SK-N-SH treated with all-trans-retinoic acid at 6 μM for 48 hours (cell line): Measurements from ENCODE around the gene BRF1.

Experiments
- ARNTL ChIP-seq: fragments of 450-650 bp; formaldehyde crosslinking; IDR thresholded peaks from 2 replicates; pipeline ENCODE4 v1.5.0; 2020; ENCODE audit warnings: low read depth, mild to moderate bottlenecking, moderate library complexity, borderline replicate concordance
- BACH2 ChIP-seq: fragments of 250-450 bp; sonication (Bioruptor Pico); IDR thresholded peaks from 2 replicates; pipeline ENCODE4 v1.9.0; 2021; ENCODE audit warnings: mild to moderate bottlenecking, borderline replicate concordance
- ISL1 ChIP-seq: fragments of 250-450 bp; sonication (Bioruptor Pico); IDR thresholded peaks from 2 replicates; pipeline ENCODE4 v2.1.2; 2022; ENCODE audit warnings: mild to moderate bottlenecking, moderate library complexity
- OSR1 ChIP-seq: fragments of 250-450 bp; sonication (Bioruptor Pico); IDR thresholded peaks from 2 replicates; pipeline ENCODE4 v1.8.0; 2022; ENCODE audit warnings: moderate library complexity, mild to moderate bottlenecking, inconsistent platforms
- RARB ChIP-seq: fragments of 250-450 bp; sonication (Bioruptor Pico); IDR thresholded peaks from 2 replicates; pipeline ENCODE4 v1.8.0; 2021; ENCODE audit warnings: mild to moderate bottlenecking, moderate library complexity
- TCF4 ChIP-seq: fragments of 250-450 bp; sonication (Bioruptor Pico); IDR thresholded peaks from 2 replicates; pipeline ENCODE4 v1.8.0; 2021; ENCODE audit warnings: mild to moderate bottlenecking, moderate library complexity, borderline replicate concordance
- ZFP3 ChIP-seq: fragments of 250-450 bp; sonication (Bioruptor Pico); IDR thresholded peaks from 2 replicates; pipeline ENCODE4 v1.5.0; 2020; ENCODE audit warnings: mild to moderate bottlenecking, moderate library complexity
- ZFP30 ChIP-seq: fragments of 450-650 bp; formaldehyde crosslinking; IDR thresholded peaks from 2 replicates; pipeline ENCODE4 v1.5.0; 2022; ENCODE audit warnings: mild to moderate bottlenecking, moderate library complexity
- ZNF565 ChIP-seq: fragments of 450-650 bp; formaldehyde crosslinking; conservative IDR thresholded peaks from 2 replicates; pipeline ENCODE4 v1.5.0; 2020; ENCODE audit warnings: low read depth, mild to moderate bottlenecking, moderate library complexity
- TF ChIP-seq, protein P1 (sequence below): fragments of 250-450 bp; sonication (Bioruptor Pico); IDR thresholded peaks from 2 replicates; pipeline ENCODE4 v1.8.0; 2020; ENCODE audit warnings: mild to moderate bottlenecking, moderate library complexity, borderline replicate concordance
- TF ChIP-seq, protein P2 (sequence below): fragments of 250-450 bp; sonication (Bioruptor Pico); IDR thresholded peaks from 2 replicates; pipeline ENCODE4 v1.8.0; 2021; ENCODE audit warnings: low read depth, mild to moderate bottlenecking, moderate library complexity, borderline replicate concordance
- TF ChIP-seq, protein P3 (sequence below): fragments of 250-450 bp; sonication (Bioruptor Pico); IDR thresholded peaks from 2 replicates; pipeline ENCODE4 v1.5.1; 2021; ENCODE audit warnings: mild to moderate bottlenecking, moderate library complexity

DNA sequence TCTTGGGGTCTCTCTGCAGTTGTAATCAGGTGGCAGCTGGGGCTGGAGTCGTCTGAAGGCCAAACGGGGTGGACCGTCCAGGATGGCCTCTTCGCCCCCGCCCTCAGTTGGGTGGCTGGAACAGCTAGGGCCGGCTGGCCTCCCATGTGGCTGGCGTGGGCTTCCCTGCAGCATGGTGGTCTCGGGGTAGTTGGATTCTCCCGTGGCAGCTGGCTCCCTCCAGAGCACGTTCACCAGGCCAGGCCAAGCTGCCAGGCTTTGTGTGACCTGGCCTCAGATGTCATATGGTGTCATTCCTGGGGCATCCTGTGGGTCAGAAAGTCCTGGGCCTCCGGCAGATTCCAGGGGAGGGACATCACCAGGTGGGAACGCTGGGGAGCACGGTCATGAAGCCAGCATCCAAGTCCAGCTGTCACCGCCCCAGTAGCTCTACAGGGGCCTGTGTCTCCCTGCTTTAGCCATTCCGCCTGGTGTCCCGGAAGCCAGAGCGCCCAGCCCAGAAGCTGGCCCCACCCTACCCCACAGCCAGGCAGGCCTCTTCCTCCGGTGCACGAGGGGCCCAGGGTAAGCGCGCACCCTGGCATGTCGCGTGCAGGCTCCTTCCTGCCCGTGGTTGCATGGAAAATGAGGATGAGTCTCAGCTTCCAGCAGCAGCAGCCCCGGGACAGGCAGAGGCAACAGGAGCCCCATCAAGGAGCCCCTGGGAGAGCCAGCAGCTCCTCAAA lies 118.3 kb downstream of the BRF1 start:
- TF ChIP-seq RARB (no peak), ISL1 (CRISPR knock-in tag) (no peak), ZNF565 (no peak), OSR1 (CRISPR knock-in tag) (no peak), ZFP3 (CRISPR knock-in tag) (no peak), TCF4 (CRISPR knock-in tag) (no peak), ZFP30 (no peak), ARNTL (CRISPR knock-in tag) (no peak), BACH2 (CRISPR knock-in tag) (no peak)
- TF ChIP-seq, protein P1, sequence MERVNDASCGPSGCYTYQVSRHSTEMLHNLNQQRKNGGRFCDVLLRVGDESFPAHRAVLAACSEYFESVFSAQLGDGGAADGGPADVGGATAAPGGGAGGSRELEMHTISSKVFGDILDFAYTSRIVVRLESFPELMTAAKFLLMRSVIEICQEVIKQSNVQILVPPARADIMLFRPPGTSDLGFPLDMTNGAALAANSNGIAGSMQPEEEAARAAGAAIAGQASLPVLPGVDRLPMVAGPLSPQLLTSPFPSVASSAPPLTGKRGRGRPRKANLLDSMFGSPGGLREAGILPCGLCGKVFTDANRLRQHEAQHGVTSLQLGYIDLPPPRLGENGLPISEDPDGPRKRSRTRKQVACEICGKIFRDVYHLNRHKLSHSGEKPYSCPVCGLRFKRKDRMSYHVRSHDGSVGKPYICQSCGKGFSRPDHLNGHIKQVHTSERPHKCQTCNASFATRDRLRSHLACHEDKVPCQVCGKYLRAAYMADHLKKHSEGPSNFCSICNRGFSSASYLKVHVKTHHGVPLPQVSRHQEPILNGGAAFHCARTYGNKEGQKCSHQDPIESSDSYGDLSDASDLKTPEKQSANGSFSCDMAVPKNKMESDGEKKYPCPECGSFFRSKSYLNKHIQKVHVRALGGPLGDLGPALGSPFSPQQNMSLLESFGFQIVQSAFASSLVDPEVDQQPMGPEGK = no peak
- TF ChIP-seq, protein P2, sequence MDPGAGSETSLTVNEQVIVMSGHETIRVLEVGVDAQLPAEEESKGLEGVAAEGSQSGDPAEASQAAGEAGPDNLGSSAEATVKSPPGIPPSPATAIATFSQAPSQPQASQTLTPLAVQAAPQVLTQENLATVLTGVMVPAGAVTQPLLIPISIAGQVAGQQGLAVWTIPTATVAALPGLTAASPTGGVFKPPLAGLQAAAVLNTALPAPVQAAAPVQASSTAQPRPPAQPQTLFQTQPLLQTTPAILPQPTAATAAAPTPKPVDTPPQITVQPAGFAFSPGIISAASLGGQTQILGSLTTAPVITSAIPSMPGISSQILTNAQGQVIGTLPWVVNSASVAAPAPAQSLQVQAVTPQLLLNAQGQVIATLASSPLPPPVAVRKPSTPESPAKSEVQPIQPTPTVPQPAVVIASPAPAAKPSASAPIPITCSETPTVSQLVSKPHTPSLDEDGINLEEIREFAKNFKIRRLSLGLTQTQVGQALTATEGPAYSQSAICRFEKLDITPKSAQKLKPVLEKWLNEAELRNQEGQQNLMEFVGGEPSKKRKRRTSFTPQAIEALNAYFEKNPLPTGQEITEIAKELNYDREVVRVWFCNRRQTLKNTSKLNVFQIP (CRISPR knock-in tag) = no peak
- TF ChIP-seq, protein P3, sequence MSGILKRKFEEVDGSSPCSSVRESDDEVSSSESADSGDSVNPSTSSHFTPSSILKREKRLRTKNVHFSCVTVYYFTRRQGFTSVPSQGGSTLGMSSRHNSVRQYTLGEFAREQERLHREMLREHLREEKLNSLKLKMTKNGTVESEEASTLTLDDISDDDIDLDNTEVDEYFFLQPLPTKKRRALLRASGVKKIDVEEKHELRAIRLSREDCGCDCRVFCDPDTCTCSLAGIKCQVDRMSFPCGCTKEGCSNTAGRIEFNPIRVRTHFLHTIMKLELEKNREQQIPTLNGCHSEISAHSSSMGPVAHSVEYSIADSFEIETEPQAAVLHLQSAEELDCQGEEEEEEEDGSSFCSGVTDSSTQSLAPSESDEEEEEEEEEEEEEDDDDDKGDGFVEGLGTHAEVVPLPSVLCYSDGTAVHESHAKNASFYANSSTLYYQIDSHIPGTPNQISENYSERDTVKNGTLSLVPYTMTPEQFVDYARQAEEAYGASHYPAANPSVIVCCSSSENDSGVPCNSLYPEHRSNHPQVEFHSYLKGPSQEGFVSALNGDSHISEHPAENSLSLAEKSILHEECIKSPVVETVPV (CRISPR knock-in tag) = no peak
